ENCODE measurements around the gene VCX. TPM values are rescaled to one million over a fixed set of nuclear protein-coding genes. Genes with fewer than 3 reads are reported as not detected.

The VCX gene
- total and polyA plus RNA-seq, 2 donors (not counting 3 experiments of a cell fraction or from before 2014, with no cell fraction given): not detected

DNA sequence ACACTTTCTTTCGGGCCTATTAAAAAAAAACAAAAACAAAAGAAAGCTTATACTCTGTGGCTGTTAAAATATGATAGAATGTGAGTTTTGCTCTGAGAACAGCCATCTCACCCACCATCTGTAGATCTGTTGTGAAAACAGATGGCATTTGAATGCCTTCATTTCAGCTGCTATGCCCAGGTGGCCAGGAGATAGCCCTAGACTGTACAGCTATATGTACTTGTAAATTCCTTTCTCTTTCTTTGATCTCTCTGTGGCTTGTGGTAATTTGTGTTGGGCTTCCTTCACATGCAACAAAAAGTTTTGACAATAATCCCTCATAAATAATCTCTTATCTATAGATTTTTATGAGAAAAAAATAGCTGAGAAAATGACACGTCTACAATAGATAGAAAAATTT, 46.2 kb downstream of the VCX start:
- no peak overlapping the region for H3K27ac ChIP-seq (ENCODE audit: insufficient read depth, low read depth, low read length)
- intact Hi-C loops (cut with micrococcal nuclease) (no loop called here), dilution Hi-C loops (cut with MboI; ENCODE audit: extremely low pct_ligation_motif_present, low sequenced_read_pairs) (no loop called here)
- DNase-seq (ENCODE audit: low read depth, low spot score): no peak
- CTCF ChIA-PET: interaction anchor here (0.6 kb wide), 1 partner anchor 657 kb away, joined by 3 read pairs; no protein-coding TSS in a partner anchor
- H3K9me1 ChIP-seq (replicated peaks; ENCODE audit: control insufficient read depth, extremely low read depth, insufficient read depth, low read length): no peaks in the 10 kb centered on the region
- H3K9me3 ChIP-seq (replicated peaks; ENCODE audit: control insufficient read depth, insufficient read depth, low read length): no peaks in the 10 kb centered on the region
- POLR2A ChIA-PET: no interaction called here
- no peak overlapping the region for H2AFZ ChIP-seq (ENCODE audit: low read depth, low read length)
- FAIRE-seq: no peak
- H3K4me2 ChIP-seq (ENCODE audit: insufficient read depth, low read length): no peak overlapping the region
- no peaks in the 10 kb centered on the region for H3K27me3 ChIP-seq (ENCODE audit: control insufficient read depth in 2 of 2, insufficient read depth in 2 of 2, low read length in 2 of 2)
- TF ChIP-seq POLR2A (IDR thresholded peaks at IDR 0.05; ENCODE audit: low read depth, low read length) (no peak), JUN (IDR thresholded peaks at IDR 0.05; ENCODE audit: borderline replicate concordance, insufficient read depth, insufficient read length, low read depth) (no peak), GATA2 (IDR thresholded peaks at IDR 0.05; ENCODE audit: insufficient read depth, insufficient read length, low read depth, low read length) (no peak), POLR2AphosphoS5 (IDR thresholded peaks at IDR 0.05; ENCODE audit: insufficient read depth, low read depth, low read length) (no peak), EZH2 (IDR thresholded peaks at IDR 0.05; ENCODE audit: borderline replicate concordance, low read depth, low read length, severe bottlenecking) (no peak)
- TF ChIP-seq, protein P1, sequence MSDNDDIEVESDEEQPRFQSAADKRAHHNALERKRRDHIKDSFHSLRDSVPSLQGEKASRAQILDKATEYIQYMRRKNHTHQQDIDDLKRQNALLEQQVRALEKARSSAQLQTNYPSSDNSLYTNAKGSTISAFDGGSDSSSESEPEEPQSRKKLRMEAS (IDR thresholded peaks at IDR 0.05; ENCODE audit: insufficient read depth, insufficient read length): no peak
- TF ChIP-seq, protein P2, sequence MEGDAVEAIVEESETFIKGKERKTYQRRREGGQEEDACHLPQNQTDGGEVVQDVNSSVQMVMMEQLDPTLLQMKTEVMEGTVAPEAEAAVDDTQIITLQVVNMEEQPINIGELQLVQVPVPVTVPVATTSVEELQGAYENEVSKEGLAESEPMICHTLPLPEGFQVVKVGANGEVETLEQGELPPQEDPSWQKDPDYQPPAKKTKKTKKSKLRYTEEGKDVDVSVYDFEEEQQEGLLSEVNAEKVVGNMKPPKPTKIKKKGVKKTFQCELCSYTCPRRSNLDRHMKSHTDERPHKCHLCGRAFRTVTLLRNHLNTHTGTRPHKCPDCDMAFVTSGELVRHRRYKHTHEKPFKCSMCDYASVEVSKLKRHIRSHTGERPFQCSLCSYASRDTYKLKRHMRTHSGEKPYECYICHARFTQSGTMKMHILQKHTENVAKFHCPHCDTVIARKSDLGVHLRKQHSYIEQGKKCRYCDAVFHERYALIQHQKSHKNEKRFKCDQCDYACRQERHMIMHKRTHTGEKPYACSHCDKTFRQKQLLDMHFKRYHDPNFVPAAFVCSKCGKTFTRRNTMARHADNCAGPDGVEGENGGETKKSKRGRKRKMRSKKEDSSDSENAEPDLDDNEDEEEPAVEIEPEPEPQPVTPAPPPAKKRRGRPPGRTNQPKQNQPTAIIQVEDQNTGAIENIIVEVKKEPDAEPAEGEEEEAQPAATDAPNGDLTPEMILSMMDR (IDR thresholded peaks at IDR 0.05; ENCODE audit: extremely low read depth in 1 of 2, insufficient read depth in 1 of 2, low read depth in 1 of 2, low read length in 2 of 2): no peak
- no TSS peak for BruUV-seq (replicated peaks)
- no peaks in the 10 kb centered on the region for H3K36me3 ChIP-seq (ENCODE audit: control insufficient read depth in 2 of 2, extremely low read depth in 1 of 2, insufficient read depth in 2 of 2, low read length in 2 of 2)
- no peak overlapping the region for H3K4me3 ChIP-seq (replicated peaks in 1 of 3; ENCODE audit: insufficient read depth in 1 of 3, low read depth in 1 of 3, low read length in 3 of 3)
- no peak overlapping the region for H3K9ac ChIP-seq (replicated peaks; ENCODE audit: extremely low read depth, insufficient read depth, low read length)
- no peaks in the 10 kb centered on the region for H3K4me1 ChIP-seq (ENCODE audit: control insufficient read depth, extremely low read depth, insufficient read depth, low read length)
- H4K20me1 ChIP-seq (replicated peaks; ENCODE audit: control insufficient read depth, extremely low read depth, insufficient read depth, low read length): no peaks in the 10 kb centered on the region
- no peaks in the 10 kb centered on the region for H3K79me2 ChIP-seq (ENCODE audit: control insufficient read depth, insufficient read depth, low read length)

All from endothelial cell of umbilical vein (primary cell).